ENCODE results near the gene ZC2HC1C. TPM values are rescaled to one million over a fixed set of nuclear protein-coding genes. Genes with fewer than 3 reads are reported as not detected.

ZC2HC1C gene
- total and polyA plus RNA-seq, 2 of the 13 experiments (the other 11 are each of a cell fraction or from before 2014, with no cell fraction given) = 3.3 to 3.5 TPM

DNA sequence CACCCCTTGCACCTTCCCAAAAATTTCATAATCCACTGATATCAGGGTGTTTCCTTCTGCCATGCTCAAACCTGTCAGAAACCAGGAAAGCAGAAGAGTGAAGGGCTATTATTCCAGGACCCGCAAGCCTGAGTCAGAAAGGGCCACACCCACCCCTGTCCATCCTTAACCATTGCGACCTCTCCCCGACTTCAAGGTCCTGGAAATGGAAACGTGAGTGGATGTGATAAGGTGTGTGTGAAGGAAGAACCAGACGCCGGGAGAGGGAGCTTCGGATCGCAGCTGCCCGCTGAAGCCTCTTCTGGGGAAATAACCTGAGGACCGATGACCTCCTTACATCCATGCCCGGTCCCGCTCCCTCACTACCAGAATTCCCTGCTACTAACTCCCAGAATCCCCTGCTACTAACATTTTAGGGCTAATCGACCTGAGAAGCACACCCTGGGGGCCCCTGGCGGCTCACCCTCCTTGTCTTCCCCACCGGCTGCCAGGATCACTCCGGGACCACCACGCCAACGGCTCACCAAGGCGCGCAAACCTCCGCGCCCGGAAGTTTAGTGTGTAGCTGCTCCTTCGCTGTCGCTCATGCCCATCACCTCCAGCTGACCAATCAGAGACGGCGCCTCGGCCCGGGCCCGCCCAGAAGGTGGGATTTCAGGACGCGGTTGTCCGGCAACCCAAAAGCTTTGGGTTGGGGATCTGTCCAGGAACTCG is 5.8 kb upstream of the ZC2HC1C start, which contains the start of gene ACYP1 (continued):
- TF ChIP-seq, protein P1, sequence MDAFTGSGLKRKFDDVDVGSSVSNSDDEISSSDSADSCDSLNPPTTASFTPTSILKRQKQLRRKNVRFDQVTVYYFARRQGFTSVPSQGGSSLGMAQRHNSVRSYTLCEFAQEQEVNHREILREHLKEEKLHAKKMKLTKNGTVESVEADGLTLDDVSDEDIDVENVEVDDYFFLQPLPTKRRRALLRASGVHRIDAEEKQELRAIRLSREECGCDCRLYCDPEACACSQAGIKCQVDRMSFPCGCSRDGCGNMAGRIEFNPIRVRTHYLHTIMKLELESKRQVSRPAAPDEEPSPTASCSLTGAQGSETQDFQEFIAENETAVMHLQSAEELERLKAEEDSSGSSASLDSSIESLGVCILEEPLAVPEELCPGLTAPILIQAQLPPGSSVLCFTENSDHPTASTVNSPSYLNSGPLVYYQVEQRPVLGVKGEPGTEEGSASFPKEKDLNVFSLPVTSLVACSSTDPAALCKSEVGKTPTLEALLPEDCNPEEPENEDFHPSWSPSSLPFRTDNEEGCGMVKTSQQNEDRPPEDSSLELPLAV (CRISPR knock-in tag; conservative IDR thresholded peaks at IDR 0.05; ENCODE audit: low read depth) = no peak
- TF ChIP-seq, protein P2, sequence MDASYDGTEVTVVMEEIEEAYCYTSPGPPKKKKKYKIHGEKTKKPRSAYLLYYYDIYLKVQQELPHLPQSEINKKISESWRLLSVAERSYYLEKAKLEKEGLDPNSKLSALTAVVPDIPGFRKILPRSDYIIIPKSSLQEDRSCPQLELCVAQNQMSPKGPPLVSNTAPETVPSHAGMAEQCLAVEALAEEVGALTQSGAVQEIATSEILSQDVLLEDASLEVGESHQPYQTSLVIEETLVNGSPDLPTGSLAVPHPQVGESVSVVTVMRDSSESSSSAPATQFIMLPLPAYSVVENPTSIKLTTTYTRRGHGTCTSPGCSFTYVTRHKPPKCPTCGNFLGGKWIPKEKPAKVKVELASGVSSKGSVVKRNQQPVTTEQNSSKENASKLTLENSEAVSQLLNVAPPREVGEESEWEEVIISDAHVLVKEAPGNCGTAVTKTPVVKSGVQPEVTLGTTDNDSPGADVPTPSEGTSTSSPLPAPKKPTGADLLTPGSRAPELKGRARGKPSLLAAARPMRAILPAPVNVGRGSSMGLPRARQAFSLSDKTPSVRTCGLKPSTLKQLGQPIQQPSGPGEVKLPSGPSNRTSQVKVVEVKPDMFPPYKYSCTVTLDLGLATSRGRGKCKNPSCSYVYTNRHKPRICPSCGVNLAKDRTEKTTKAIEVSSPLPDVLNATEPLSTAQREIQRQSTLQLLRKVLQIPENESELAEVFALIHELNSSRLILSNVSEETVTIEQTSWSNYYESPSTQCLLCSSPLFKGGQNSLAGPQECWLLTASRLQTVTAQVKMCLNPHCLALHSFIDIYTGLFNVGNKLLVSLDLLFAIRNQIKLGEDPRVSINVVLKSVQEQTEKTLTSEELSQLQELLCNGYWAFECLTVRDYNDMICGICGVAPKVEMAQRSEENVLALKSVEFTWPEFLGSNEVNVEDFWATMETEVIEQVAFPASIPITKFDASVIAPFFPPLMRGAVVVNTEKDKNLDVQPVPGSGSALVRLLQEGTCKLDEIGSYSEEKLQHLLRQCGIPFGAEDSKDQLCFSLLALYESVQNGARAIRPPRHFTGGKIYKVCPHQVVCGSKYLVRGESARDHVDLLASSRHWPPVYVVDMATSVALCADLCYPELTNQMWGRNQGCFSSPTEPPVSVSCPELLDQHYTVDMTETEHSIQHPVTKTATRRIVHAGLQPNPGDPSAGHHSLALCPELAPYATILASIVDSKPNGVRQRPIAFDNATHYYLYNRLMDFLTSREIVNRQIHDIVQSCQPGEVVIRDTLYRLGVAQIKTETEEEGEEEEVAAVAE (CRISPR knock-in tag; IDR thresholded peaks at IDR 0.05; ENCODE audit: borderline replicate concordance) = no peak
- TF ChIP-seq KLF12 (CRISPR knock-in tag; IDR thresholded peaks at IDR 0.05; ENCODE audit: borderline replicate concordance) (0 out of 2 replicates have a peak, but pooled peaks have one; percentile 40), ZNF44 (CRISPR knock-in tag; IDR thresholded peaks at IDR 0.05) (no peak; the same call in 1 of the 2 replicates), HOXA5 (CRISPR knock-in tag; IDR thresholded peaks at IDR 0.05) (no peak), RELA (CRISPR knock-in tag; IDR thresholded peaks at IDR 0.05) (no peak), ZNF598 (CRISPR knock-in tag; IDR thresholded peaks at IDR 0.05; ENCODE audit: borderline replicate concordance) (no peak), REPIN1 (CRISPR knock-in tag; IDR thresholded peaks at IDR 0.05; ENCODE audit: borderline replicate concordance, low read depth) (no peak), ZNF337 (CRISPR knock-in tag; IDR thresholded peaks at IDR 0.05; ENCODE audit: borderline replicate concordance, low read depth) (no peak), BRD4 (CRISPR knock-in tag; IDR thresholded peaks at IDR 0.05) (no peak), ZNF251 (CRISPR knock-in tag; IDR thresholded peaks at IDR 0.05) (no peak), ZNF329 (CRISPR knock-in tag; IDR thresholded peaks at IDR 0.05; ENCODE audit: low read depth) (no peak)
- TF ChIP-seq, protein P3, sequence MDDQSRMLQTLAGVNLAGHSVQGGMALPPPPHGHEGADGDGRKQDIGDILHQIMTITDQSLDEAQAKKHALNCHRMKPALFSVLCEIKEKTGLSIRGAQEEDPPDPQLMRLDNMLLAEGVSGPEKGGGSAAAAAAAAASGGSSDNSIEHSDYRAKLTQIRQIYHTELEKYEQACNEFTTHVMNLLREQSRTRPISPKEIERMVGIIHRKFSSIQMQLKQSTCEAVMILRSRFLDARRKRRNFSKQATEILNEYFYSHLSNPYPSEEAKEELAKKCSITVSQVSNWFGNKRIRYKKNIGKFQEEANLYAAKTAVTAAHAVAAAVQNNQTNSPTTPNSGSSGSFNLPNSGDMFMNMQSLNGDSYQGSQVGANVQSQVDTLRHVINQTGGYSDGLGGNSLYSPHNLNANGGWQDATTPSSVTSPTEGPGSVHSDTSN (CRISPR knock-in tag; IDR thresholded peaks at IDR 0.05; ENCODE audit: borderline replicate concordance) = peak; percentile 73; the same call in 1 of the 2 replicates
- TF ChIP-seq, protein P4, sequence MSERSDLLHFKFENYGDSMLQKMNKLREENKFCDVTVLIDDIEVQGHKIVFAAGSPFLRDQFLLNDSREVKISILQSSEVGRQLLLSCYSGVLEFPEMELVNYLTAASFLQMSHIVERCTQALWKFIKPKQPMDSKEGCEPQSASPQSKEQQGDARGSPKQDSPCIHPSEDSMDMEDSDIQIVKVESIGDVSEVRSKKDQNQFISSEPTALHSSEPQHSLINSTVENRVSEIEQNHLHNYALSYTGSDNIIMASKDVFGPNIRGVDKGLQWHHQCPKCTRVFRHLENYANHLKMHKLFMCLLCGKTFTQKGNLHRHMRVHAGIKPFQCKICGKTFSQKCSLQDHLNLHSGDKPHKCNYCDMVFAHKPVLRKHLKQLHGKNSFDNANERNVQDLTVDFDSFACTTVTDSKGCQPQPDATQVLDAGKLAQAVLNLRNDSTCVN (CRISPR knock-in tag; IDR thresholded peaks at IDR 0.05; ENCODE audit: borderline replicate concordance) = no peak
- TF ChIP-seq, protein P5, sequence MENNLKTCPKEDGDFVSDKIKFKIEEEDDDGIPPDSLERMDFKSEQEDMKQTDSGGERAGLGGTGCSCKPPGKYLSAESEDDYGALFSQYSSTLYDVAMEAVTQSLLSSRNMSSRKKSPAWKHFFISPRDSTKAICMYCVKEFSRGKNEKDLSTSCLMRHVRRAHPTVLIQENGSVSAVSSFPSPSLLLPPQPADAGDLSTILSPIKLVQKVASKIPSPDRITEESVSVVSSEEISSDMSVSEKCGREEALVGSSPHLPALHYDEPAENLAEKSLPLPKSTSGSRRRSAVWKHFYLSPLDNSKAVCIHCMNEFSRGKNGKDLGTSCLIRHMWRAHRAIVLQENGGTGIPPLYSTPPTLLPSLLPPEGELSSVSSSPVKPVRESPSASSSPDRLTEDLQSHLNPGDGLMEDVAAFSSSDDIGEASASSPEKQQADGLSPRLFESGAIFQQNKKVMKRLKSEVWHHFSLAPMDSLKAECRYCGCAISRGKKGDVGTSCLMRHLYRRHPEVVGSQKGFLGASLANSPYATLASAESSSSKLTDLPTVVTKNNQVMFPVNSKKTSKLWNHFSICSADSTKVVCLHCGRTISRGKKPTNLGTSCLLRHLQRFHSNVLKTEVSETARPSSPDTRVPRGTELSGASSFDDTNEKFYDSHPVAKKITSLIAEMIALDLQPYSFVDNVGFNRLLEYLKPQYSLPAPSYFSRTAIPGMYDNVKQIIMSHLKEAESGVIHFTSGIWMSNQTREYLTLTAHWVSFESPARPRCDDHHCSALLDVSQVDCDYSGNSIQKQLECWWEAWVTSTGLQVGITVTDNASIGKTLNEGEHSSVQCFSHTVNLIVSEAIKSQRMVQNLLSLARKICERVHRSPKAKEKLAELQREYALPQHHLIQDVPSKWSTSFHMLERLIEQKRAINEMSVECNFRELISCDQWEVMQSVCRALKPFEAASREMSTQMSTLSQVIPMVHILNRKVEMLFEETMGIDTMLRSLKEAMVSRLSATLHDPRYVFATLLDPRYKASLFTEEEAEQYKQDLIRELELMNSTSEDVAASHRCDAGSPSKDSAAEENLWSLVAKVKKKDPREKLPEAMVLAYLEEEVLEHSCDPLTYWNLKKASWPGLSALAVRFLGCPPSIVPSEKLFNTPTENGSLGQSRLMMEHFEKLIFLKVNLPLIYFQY (CRISPR knock-in tag; IDR thresholded peaks at IDR 0.05; ENCODE audit: borderline replicate concordance) = peak; percentile 35; the same call in 1 of the 2 replicates
